Fibroblast of skin of scalp (primary cell): ENCODE results near the gene ATP1A4.

ENCODE experiments used
- DNase-seq: peaks from one replicate; pipeline ENCODE4 v3.0.0-alpha.2; 2013

ATP1A4 gene

GRCh38 chr1:160207771-160208556 lies 56.6 kb downstream of the ATP1A4 start:
- no peak for DNase-seq

GRCh38 chr1:160208557-160209320 lies 57.3 kb downstream of the ATP1A4 start:
- DNase-seq, result no peak

GRCh38 chr1:160209321-160210046 lies 58.1 kb downstream of the ATP1A4 start:
- no peak for DNase-seq

GRCh38 chr1:160210561-160210960 lies 59.2 kb downstream of the ATP1A4 start:
- DNase-seq, result no peak

- DNase-seq, result no peak
Observed at GRCh38 chr1:160211046-160211790, 59.8 kb downstream of the ATP1A4 start.

GRCh38 chr1:160214481-160215140 lies 63.2 kb downstream of the ATP1A4 start:
- no peak for DNase-seq

- DNase-seq, result no peak
Observed at GRCh38 chr1:160216301-160216700, 64.9 kb downstream of the ATP1A4 start.

- DNase-seq, result no peak
Observed at GRCh38 chr1:160217481-160218051, 66.2 kb downstream of the ATP1A4 start.

- peak; percentile 77 for DNase-seq
Observed at GRCh38 chr1:160219062-160219929, 67.9 kb downstream of the ATP1A4 start.

- no peak for DNase-seq
Observed at GRCh38 chr1:160220301-160220700, 68.9 kb downstream of the ATP1A4 start.

- no peak for DNase-seq
Observed at GRCh38 chr1:160221089-160221488, 69.7 kb downstream of the ATP1A4 start.

- DNase-seq, result peak; percentile 70
Observed at GRCh38 chr1:160222546-160222945, 71.1 kb downstream of the ATP1A4 start.

GRCh38 chr1:160224606-160225005 lies 73.2 kb downstream of the ATP1A4 start:
- no peak for DNase-seq

GRCh38 chr1:160225345-160225744 lies 73.9 kb downstream of the ATP1A4 start:
- DNase-seq, result no peak

GRCh38 chr1:160226623-160227022 lies 75.2 kb downstream of the ATP1A4 start:
- no peak for DNase-seq

- DNase-seq, result no peak
Observed at GRCh38 chr1:160227034-160227433, 75.6 kb downstream of the ATP1A4 start.

GRCh38 chr1:160227561-160227960 lies 76.2 kb downstream of the ATP1A4 start:
- no peak for DNase-seq

- DNase-seq, result no peak
Observed at GRCh38 chr1:160228431-160228830, 77.0 kb downstream of the ATP1A4 start.

GRCh38 chr1:160232911-160233310 lies 81.5 kb downstream of the ATP1A4 start:
- DNase-seq, result no peak
